Left lobe of liver (tissue), 2 donors: ENCODE data around the gene C2CD2. TPM values are rescaled to one million over a fixed set of nuclear protein-coding genes. Genes with fewer than 3 reads are reported as not detected.

Source experiments
- ATAC-seq: fragments of 200-7000 bp; cut with Tn5 transposase; one replicate; pipeline ENCODE4 v1.9.1; 2020; ENCODE audit warnings: mild to moderate bottlenecking, moderate library complexity
- DNase-seq: peaks from one replicate; pipeline ENCODE4 v3.0.0-alpha.2; 2020; ENCODE audit warnings: low spot score
- total RNA-seq: library from RNA; stranded (reverse); gene quantifications from one replicate; pipeline ENCODE4 v1.2.1, GENCODE V29; 2021
- donor health status: DM: no; HTN: no; CAD: no; lungs with moderate emphysema.
- donor health status: DM: no; HTN: yes; CAD: no.

Gene C2CD2
- total RNA-seq, 1 donor from 2014 or later: 10.5 TPM

DNA sequence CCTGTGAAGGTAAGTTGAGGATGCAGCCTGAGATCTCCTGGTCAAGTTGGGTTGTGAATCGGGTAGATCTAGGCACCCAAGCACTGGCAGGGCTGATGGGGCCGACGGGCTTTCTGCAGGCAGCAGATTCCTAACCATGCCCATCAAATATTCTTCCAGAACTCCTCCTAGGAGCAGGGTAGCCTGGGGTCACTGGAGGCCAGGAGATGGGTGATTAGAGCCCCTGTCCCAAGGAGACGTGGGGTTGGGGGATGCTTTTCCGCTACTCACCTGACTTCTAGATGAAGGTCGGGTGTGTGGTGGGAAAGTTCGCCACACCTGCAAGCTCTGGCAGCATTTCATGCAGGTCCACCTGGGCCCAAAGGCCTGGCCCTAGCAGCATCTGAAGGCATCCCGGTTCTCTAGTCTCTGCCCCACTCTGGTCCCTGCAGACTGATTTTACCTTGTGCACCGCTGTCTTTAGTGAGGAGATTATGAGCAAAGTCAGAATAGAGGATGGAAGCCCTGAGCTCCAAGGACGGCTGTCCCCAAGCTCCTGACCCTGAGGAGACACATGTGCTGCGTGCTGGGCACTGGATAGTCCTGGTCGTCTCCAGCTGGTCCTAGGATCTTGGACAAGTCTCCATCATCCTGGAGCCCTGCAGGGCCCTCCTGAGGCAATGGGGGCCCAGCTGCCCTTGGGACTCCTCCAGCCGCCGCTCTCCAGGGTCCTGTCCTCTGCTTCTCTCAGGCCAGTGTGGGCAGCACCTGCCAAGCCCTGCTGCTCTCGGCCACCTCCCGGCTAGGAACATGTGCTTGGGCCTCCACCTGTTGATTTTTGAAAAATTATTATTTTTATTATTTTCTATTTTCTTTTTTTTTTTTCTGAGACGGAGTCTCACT, 21.8 kb upstream of the C2CD2 start:
- ATAC-seq: no peak
- no peak for DNase-seq

GRCh38 chr21:41974752-41975053, 20.9 kb upstream of the C2CD2 start:
- no peak for DNase-seq
- no peak for ATAC-seq

DNA sequence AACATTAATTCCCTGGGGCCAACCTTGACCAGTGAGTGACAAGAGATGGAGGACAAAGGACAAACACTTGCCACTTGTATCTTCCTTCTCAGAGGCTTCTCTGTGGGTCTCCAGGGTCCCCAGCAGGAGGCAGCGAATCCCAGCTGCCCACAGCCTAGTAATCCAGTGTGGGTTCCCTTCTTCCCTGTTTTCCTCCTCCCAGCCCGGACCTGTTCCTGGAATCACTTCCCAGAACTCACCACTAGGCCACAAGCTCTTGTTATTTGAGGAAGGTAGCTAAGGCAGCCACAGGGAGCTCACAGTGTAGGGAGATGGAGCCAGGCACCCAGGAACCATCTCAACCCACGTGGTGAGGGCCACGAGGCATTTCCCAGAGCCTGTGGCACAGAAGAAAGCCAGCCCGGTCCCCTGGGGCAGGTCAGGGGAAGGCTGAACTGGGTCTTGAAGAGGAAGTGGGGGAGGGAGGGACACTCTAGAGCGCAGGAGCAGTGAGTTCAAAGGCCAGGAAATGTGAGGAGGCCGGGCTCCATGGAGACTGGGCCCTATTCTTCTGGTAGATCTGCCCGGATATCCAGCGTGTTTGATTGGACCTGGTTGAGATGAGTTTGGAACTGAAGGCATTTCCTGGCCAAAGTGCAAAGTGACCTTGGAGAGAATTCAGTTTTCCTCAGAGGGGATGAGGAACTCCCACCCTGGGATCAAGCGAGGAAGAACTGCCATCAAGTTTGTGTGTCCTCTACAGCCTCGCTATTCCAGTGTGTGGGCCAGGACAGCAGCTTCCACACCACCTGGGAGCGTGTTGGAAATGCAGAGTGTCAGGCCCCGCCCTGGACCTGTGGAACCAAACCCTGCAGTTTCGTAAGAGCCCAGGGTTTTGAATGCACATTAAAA, 20.3 kb upstream of the C2CD2 start:
- ATAC-seq: peak; percentile 71

GRCh38 chr21:41973427-41973831, 19.6 kb upstream of the C2CD2 start:
- DNase-seq: peak; percentile 37
- no peak for ATAC-seq

More for the DNA sequence above, 20.3 kb upstream of the C2CD2 start:
- DNase-seq: peak; percentile 44

GRCh38 chr21:41972511-41973205, 18.8 kb upstream of the C2CD2 start:
- DNase-seq: peak; percentile 24
- no peak for ATAC-seq

DNA sequence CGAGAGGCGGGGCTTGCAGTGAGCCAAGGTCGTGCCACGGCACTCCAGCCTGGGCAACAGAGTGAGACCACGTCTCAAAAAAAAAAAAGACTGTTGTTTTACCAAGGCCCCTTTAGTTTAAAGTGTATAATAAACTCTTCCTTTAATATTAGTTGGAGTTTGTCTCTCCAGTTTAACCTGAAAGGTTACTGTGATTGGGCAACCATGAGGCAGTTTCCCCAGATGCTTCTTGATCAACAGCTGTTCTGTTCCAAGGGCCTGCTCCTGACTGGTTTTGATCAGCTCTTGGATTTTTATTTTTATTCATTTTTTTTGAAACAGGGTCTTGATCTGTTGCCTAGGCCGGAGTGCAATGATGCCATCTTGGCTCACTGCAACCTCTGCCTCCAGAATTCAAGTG, 18.1 kb upstream of the C2CD2 start:
- DNase-seq: no peak
- no peak for ATAC-seq

- ATAC-seq (peak; percentile 13), DNase-seq (peak; percentile 28)
Observed at GRCh38 chr21:41970751-41971653, 17.2 kb upstream of the C2CD2 start.

DNA sequence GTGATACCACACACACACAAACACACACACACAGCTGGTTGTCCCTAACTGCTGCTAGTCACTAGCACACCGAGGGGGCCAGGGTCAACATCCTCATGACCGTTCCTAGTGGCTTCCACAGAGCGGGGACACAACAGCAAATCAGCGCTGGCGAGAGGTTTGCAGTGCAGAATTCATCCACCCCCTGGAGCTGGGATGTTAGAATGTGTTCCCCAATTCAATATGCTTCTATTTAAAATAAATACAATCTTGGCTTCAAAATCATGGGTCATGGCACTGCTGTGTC, 16.2 kb upstream of the C2CD2 start:
- ATAC-seq (no peak), DNase-seq (peak; percentile 29)

DNA sequence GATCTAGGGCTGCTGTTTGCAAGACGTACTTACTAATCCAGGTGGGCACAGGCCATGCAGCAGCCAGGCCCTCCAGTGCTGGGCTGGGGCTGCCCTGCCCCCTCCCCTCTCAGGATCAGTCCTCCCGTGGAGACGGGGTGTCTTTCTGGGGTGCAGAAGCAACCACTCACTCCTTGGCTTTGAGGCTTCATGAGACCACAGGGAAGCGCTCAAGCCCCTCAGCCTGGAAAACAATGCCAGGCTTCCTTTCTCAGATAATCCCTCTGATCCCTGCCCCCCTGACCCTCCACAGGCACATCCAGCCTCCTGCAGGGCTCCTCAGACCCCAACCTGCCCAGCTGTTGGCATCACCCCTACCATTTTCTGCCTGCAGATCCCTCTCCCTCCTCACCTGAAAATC, 13.9 kb upstream of the C2CD2 start:
- DNase-seq: peak; percentile 28
- no peak for ATAC-seq

DNA sequence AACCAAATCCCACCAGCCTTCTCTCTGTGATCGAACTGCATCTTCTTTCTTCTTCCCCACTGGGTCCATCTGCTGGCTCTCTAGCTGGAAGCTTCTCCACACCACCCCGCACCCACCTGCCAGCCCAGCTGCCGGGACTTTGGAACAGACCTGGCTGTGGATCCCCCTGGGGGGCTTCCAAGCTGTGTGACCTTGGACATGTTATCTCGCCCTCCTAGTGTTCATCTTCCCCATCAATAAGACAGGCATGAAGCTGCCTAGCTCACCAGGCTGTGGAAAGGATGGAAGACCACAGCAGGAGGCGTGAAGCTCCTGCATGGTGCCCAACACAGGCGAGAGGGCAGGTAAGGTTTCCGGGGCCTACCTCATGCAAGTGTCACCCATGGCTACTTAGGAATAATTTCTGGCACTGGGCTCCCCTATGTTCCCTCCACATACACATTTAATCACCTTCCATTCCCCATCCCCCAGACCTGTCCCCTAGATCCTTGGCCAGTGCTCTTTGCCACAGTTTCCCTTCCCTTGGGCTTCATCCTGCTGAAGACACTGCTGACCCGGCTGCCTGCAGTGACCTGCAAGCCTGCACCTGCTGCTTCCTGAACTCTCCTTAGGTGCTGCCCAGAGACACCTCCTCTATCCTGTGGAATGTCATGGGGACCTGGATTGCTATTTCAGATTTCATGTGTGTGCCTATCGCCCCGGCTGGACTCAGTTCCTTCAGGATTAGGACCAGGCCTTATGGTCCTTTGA, 13.2 kb upstream of the C2CD2 start:
- ATAC-seq (no peak), DNase-seq (peak; percentile 31)

GRCh38 chr21:41966041-41966833, 12.4 kb upstream of the C2CD2 start:
- ATAC-seq: no peak
- peak; percentile 31 for DNase-seq

DNA sequence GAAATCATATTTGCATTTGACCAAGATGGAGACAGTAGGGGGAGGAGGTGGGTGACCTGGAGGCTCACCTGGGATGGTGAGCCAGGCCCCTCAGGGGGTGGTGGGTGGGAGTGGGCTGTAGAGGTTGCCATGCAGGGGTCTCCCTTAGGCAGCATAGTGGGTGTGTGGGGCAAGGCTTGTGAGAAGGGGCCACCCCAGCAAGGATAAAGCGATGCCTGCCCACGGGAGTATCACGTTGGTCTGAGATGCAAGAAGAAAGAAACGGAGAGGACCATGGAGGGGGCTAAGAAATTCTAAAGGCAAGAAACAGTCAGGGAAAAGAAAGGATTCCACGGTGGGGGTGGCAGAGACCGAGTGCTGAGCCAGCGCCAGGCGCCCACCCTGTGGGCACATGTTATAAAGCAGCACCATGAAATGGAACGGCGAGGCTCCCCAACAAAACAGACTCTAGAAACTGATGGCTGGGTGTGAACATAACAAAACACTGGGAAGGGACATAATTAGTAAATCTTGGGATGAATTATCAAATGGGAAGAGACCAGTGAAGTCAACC, 11.7 kb upstream of the C2CD2 start:
- DNase-seq: no peak

DNA sequence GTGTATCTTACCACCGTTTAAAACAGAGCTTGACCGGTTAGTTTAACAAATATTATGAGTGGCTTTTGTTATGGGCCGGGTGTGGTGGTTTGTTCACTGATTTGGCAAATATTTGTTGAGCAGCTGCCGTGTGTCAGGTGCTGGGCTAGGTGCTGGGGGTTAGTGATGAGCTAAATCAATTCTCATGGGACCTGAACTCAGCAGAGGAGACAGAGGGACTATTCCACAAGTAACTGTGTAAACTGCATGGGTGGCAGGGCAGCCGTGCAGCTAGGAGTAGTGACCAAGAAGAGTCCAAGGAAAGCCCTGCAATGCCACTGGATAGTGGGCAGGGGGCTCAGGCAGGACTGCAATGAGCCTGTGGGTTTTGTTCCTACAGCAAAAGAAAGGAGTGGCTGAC, 11.2 kb upstream of the C2CD2 start:
- no peak for ATAC-seq
- peak; percentile 33 for DNase-seq

More for the DNA sequence above, 11.7 kb upstream of the C2CD2 start:
- no peak for ATAC-seq

GRCh38 chr21:41964171-41964570, 10.4 kb upstream of the C2CD2 start:
- ATAC-seq (no peak), DNase-seq (peak; percentile 33)

DNA sequence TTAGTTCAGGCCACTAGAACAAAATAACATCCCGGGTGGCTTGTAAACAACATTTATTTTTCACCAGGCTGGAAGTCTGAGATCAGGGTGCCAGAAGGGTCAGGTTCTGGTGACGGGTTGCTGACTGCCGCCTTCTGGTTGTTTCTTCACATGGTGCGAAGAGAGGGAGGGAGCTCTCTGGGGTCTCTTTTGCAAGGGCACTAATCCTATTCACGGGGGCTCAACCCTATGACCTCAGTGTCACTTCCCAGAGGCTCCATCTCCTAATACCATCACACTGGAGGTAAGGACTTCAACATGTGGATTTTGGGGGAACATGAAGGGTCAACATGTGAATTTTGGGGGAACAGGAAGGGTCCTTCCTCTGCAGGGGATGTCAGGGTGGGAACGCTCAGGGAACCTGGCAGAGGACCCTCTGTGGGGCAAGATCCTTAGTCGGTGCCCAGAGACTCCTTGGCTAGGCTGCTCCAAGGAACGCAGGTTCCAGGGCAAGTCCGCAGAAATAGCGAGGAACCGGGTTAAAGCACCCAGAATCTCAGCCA, 8.7 kb upstream of the C2CD2 start:
- ATAC-seq: no peak
- DNase-seq: peak; percentile 18

DNA sequence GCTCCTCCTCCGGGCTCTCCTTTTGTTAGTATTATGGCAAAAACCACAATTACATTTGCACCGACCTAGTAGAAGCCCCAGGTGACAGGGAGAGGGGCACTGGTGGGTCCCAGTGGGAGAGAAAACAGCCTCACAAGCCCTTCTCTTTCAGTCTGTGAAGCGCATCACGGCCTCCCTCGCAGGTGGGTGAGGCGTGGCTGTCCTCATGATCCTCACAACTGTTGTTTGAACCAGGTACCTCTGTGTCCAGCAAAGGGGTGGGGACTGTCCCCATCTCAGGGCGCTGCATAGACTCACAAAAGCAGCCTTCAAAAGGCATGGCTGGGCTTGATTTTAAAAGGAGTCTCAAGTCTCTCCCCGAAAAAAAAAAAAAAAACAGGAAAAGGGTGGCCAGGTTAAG, 7.9 kb upstream of the C2CD2 start:
- DNase-seq (peak; percentile 28), ATAC-seq (no peak)

DNA sequence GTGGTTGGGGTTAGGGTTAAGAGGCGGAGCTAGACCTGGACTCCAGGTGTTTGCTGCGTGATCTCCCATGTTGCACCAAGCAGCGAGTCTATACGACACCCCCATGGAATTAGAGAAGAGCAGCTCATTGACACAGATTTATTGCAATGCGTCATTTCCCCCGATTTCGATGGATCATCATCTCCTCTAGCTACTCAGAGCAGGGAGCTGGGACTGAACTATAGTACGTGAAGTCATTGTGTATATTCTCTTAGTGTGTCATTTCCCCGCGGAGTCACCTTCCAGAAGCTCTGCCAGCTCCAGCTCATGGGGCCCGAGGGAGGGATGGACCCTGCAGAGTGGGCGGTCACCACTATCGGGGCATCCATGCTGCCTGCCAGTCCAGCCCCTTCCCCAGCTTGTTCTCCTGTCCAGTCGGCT, 7.5 kb upstream of the C2CD2 start:
- ATAC-seq (no peak), DNase-seq (peak; percentile 39)

DNA sequence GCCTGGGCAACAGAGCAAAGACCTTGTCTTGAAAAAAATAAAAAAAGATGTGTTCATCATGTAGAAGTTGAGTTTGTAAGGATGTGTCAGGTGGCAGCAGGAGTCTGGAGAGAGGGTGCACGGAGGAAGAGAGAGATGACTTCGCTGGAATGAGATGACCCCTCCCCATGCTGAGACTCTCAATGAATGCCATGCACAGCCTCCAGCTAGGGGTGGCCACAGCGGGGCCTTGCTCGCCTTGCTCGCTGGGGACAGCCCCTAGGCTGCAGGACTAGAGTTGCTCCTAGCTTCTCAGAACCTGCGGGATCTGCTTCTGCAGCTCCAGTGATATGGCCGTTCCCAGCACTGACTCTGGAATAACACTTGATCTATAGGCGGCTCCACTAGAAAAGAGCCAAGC, 6.6 kb upstream of the C2CD2 start:
- DNase-seq (peak; percentile 28), ATAC-seq (no peak)
